Measurements from ENCODE around the gene ATXN1.

GRCh38 chr6:16762550-16763477 is 1.6 kb upstream of the ATXN1 start:
- TF ChIP-seq CREB1 (IDR thresholded peaks at IDR 0.05): 0 out of 2 replicates have a peak, but pooled peaks have one; percentile 40
- TF ChIP-seq CREB1 (CRISPR knock-in tag; IDR thresholded peaks at IDR 0.05): 0 out of 2 replicates have a peak, but pooled peaks have one; percentile 20
- TF ChIP-seq, protein P1, sequence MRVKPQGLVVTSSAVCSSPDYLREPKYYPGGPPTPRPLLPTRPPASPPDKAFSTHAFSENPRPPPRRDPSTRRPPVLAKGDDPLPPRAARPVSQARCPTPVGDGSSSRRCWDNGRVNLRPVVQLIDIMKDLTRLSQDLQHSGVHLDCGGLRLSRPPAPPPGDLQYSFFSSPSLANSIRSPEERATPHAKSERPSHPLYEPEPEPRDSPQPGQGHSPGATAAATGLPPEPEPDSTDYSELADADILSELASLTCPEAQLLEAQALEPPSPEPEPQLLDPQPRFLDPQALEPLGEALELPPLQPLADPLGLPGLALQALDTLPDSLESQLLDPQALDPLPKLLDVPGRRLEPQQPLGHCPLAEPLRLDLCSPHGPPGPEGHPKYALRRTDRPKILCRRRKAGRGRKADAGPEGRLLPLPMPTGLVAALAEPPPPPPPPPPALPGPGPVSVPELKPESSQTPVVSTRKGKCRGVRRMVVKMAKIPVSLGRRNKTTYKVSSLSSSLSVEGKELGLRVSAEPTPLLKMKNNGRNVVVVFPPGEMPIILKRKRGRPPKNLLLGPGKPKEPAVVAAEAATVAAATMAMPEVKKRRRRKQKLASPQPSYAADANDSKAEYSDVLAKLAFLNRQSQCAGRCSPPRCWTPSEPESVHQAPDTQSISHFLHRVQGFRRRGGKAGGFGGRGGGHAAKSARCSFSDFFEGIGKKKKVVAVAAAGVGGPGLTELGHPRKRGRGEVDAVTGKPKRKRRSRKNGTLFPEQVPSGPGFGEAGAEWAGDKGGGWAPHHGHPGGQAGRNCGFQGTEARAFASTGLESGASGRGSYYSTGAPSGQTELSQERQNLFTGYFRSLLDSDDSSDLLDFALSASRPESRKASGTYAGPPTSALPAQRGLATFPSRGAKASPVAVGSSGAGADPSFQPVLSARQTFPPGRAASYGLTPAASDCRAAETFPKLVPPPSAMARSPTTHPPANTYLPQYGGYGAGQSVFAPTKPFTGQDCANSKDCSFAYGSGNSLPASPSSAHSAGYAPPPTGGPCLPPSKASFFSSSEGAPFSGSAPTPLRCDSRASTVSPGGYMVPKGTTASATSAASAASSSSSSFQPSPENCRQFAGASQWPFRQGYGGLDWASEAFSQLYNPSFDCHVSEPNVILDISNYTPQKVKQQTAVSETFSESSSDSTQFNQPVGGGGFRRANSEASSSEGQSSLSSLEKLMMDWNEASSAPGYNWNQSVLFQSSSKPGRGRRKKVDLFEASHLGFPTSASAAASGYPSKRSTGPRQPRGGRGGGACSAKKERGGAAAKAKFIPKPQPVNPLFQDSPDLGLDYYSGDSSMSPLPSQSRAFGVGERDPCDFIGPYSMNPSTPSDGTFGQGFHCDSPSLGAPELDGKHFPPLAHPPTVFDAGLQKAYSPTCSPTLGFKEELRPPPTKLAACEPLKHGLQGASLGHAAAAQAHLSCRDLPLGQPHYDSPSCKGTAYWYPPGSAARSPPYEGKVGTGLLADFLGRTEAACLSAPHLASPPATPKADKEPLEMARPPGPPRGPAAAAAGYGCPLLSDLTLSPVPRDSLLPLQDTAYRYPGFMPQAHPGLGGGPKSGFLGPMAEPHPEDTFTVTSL (CRISPR knock-in tag; IDR thresholded peaks at IDR 0.05; ENCODE audit: borderline replicate concordance): no peak
- TF ChIP-seq, protein P2, sequence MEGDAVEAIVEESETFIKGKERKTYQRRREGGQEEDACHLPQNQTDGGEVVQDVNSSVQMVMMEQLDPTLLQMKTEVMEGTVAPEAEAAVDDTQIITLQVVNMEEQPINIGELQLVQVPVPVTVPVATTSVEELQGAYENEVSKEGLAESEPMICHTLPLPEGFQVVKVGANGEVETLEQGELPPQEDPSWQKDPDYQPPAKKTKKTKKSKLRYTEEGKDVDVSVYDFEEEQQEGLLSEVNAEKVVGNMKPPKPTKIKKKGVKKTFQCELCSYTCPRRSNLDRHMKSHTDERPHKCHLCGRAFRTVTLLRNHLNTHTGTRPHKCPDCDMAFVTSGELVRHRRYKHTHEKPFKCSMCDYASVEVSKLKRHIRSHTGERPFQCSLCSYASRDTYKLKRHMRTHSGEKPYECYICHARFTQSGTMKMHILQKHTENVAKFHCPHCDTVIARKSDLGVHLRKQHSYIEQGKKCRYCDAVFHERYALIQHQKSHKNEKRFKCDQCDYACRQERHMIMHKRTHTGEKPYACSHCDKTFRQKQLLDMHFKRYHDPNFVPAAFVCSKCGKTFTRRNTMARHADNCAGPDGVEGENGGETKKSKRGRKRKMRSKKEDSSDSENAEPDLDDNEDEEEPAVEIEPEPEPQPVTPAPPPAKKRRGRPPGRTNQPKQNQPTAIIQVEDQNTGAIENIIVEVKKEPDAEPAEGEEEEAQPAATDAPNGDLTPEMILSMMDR (CRISPR knock-in tag; IDR thresholded peaks at IDR 0.05): peak; percentile 83
- no peak for TF ChIP-seq FOXA1 (IDR thresholded peaks at IDR 0.05)
- no peak for TF ChIP-seq FOXA1 (CRISPR knock-in tag; IDR thresholded peaks at IDR 0.05)
- no peak for TF ChIP-seq RFX5 (IDR thresholded peaks at IDR 0.05; ENCODE audit: low read depth, low read length)
- TF ChIP-seq POLR2A (IDR thresholded peaks at IDR 0.05; ENCODE audit: insufficient read depth in 1 of 2, low read depth in 2 of 2, low read length in 2 of 2): no peak
- no peak for TF ChIP-seq NONO (IDR thresholded peaks at IDR 0.05)
- TF ChIP-seq NONO (CRISPR knock-in tag; conservative IDR thresholded peaks at IDR 0.05): no peak
- TF ChIP-seq ZBTB7B (CRISPR knock-in tag; IDR thresholded peaks at IDR 0.05): no peak
- TF ChIP-seq ZNF644 (CRISPR knock-in tag; IDR thresholded peaks at IDR 0.05; ENCODE audit: low read depth): no peak
